DND-41 (cell line): ENCODE data around the gene PTPRE.
A peak's percentile ranks its signal among the peaks of the same experiment; 100 is the strongest.

Experiments used
- ATAC-seq: fragments of 200-7000 bp; cut with Tn5 transposase; 3 replicates; pipeline ENCODE4 v1.9.1; 2021; ENCODE audit warnings: low read depth; ENCODE audit not compliant: insufficient read depth
- DNase-seq: peaks from one replicate; pipeline ENCODE4 v3.0.0-alpha.2; 2020
- H2AFZ ChIP-seq: 2 replicates; pipeline ENCODE4 v1.6.0; 2012; ENCODE audit warnings: low read depth, low read length
- H3K27ac ChIP-seq: 2 replicates; pipeline ENCODE4 v1.5.1; 2012; ENCODE audit warnings: low read length, inconsistent platforms
- H3K27me3 ChIP-seq: fragments of 200-600 bp; sonication (generic); 2 replicates; pipeline ENCODE4 v1.6.0; 2012; ENCODE audit warnings: low read length, mild to moderate bottlenecking, inconsistent platforms; ENCODE audit not compliant: insufficient read depth, poor library complexity
- H3K36me3 ChIP-seq: 2 replicates; pipeline ENCODE4 v1.5.1; 2012; ENCODE audit warnings: low read length, inconsistent platforms; ENCODE audit not compliant: insufficient read depth
- H3K4me1 ChIP-seq: 2 replicates; pipeline ENCODE4 v1.5.1; 2012; ENCODE audit warnings: mild to moderate bottlenecking, low read length; ENCODE audit not compliant: insufficient read depth
- H3K4me2 ChIP-seq: 2 replicates; pipeline ENCODE4 v1.6.0; 2012; ENCODE audit warnings: mild to moderate bottlenecking, moderate library complexity, low read length, inconsistent platforms; ENCODE audit not compliant: insufficient read depth
- H3K4me3 ChIP-seq, 2 experiments: fragments of 200-600 bp in 1 of 2; shearing (Covaris generic) in 1 of 2; 2 replicates each; pipeline ENCODE4 v1.5.1; 2012 to 2016; ENCODE audit warnings: inconsistent platforms in 2 of 2, low read length in 2 of 2, mild to moderate bottlenecking in 2 of 2, low read depth in 1 of 2, moderate library complexity in 1 of 2
- H3K79me2 ChIP-seq: 2 replicates; pipeline ENCODE4 v1.6.0; 2012; ENCODE audit warnings: low read length, inconsistent platforms; ENCODE audit not compliant: insufficient read depth
- H3K9ac ChIP-seq: 2 replicates; pipeline ENCODE4 v1.6.0; 2012; ENCODE audit warnings: low read depth, mild to moderate bottlenecking, inconsistent platforms, low read length, moderate library complexity
- H3K9me3 ChIP-seq: 2 replicates; pipeline ENCODE4 v1.5.1; 2012; ENCODE audit warnings: low read length, moderate library complexity, mild to moderate bottlenecking, inconsistent platforms; ENCODE audit not compliant: insufficient read depth, severe bottlenecking
- H4K20me1 ChIP-seq: 2 replicates; pipeline ENCODE4 v1.6.0; 2012; ENCODE audit warnings: low read length; ENCODE audit not compliant: insufficient read depth
- EZH2 ChIP-seq: IDR thresholded peaks from 3 replicates; pipeline ENCODE4 v1.6.1; 2012; ENCODE audit warnings: borderline replicate concordance, low read depth, mild to moderate bottlenecking, moderate library complexity, low read length, inconsistent platforms; ENCODE audit not compliant: severe bottlenecking
- TF ChIP-seq, protein P1 (sequence below): IDR thresholded peaks from 2 replicates; pipeline ENCODE4 v1.5.1; 2012; ENCODE audit warnings: borderline replicate concordance, low read length, moderate library complexity, mild to moderate bottlenecking; ENCODE audit not compliant: poor library complexity, severe bottlenecking; ENCODE audit errors: extremely low read depth

PTPRE gene

DNA sequence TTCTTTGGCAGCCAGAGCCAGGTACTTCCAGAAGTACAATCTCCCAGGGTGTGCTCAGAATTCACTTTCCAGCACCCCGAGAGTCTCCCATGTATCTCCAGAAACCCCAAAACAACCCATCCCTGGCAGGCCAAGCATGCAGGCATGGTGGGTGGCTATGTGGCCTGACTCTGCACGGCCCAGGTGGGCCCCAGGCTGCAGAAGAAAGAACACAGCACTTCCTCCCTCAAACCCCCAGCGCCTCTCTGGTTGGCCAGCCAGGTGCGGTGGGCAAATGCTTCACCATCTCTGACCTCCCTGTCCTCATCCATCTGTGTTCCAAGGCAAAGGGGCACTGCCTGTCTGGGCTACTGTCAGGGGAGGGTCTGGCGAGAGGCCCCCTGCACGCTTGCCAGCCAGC, 119.0 kb downstream of the PTPRE start:
- Histone ChIP-seq H3K36me3 (no peaks in the 10 kb centered on the region), H3K4me1 (peaks cover 14% of the 10 kb centered on the region), H3K9me3 (no peaks in the 10 kb centered on the region), H3K4me3 (no peak overlapping the region), H3K27me3 (no peaks in the 10 kb centered on the region), H3K27ac (no peak overlapping the region), H2AFZ (no peak overlapping the region), H4K20me1 (no peaks in the 10 kb centered on the region), H3K9ac (no peak overlapping the region), H3K4me2 (no peak overlapping the region), H3K79me2 (no peaks in the 10 kb centered on the region)
- DNase-seq (no peak), ATAC-seq (no peak)
- no peak for TF ChIP-seq EZH2
- TF ChIP-seq, protein P1, sequence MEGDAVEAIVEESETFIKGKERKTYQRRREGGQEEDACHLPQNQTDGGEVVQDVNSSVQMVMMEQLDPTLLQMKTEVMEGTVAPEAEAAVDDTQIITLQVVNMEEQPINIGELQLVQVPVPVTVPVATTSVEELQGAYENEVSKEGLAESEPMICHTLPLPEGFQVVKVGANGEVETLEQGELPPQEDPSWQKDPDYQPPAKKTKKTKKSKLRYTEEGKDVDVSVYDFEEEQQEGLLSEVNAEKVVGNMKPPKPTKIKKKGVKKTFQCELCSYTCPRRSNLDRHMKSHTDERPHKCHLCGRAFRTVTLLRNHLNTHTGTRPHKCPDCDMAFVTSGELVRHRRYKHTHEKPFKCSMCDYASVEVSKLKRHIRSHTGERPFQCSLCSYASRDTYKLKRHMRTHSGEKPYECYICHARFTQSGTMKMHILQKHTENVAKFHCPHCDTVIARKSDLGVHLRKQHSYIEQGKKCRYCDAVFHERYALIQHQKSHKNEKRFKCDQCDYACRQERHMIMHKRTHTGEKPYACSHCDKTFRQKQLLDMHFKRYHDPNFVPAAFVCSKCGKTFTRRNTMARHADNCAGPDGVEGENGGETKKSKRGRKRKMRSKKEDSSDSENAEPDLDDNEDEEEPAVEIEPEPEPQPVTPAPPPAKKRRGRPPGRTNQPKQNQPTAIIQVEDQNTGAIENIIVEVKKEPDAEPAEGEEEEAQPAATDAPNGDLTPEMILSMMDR, result no peak

DNA sequence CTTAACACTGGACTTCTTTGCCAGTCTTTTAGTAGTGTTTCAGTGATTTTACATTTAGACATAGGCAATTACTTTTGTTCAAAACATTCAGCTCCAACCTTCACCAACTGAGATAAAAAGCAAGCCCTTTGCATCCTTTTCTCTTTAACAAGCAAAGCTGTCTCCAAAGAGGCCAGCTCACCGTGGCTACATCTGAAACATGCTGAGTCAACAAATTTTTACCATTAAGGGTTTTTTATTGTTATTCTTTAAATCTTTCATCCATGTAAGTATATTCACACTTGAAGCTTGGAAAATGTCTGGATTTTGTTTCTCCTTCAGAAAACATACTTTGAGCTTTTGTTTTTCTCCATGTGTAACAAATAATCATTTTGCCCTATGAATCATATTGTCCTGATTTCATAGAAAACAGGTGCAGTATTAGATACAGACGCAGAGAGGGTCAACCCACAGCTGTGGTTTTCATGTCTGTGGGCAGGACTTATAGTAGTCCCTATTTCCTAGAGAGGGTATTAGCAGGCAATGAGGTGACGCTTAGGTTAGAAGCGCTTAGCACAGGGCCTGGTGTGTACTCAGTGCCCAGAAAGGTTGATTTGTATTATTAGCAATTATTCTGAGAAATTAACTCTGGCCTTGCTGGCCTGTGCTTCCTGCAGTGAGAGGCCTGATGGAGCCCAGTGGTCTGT, 119.9 kb downstream of the PTPRE start:
- peak; percentile 58 for DNase-seq

GRCh38 chr10:128027306-128027705, 120.4 kb downstream of the PTPRE start:
- Histone ChIP-seq H3K9ac (no peak overlapping the region), H3K4me2 (no peak overlapping the region), H4K20me1 (no peaks in the 10 kb centered on the region), H3K9me3 (no peaks in the 10 kb centered on the region), H3K79me2 (no peaks in the 10 kb centered on the region), H2AFZ (no peak overlapping the region), H3K27me3 (no peaks in the 10 kb centered on the region), H3K4me3 (no peak overlapping the region), H3K4me1 (peaks cover 14% of the 10 kb centered on the region), H3K36me3 (no peaks in the 10 kb centered on the region), H3K27ac (no peak overlapping the region)
- DNase-seq (no peak), ATAC-seq (no peak)
- TF ChIP-seq, protein P1, result no peak
- TF ChIP-seq EZH2, result no peak

More for the DNA sequence above, 119.9 kb downstream of the PTPRE start:
- no peak overlapping the region for H3K9ac ChIP-seq
- TF ChIP-seq, protein P1, result no peak
- no peak for TF ChIP-seq EZH2
- H3K4me1 ChIP-seq, result peaks cover 14% of the 10 kb centered on the region
- H3K27ac ChIP-seq, result no peak overlapping the region
- peak; percentile 97 for ATAC-seq
- no peaks in the 10 kb centered on the region for H3K79me2 ChIP-seq
- H3K27me3 ChIP-seq, result no peaks in the 10 kb centered on the region
- H4K20me1 ChIP-seq, result no peaks in the 10 kb centered on the region
- H3K4me2 ChIP-seq, result no peak overlapping the region
- H3K9me3 ChIP-seq, result no peaks in the 10 kb centered on the region
- no peaks in the 10 kb centered on the region for H3K36me3 ChIP-seq
- no peak overlapping the region for H2AFZ ChIP-seq
- H3K4me3 ChIP-seq, result no peak overlapping the region
